Measurements from ENCODE around the gene R3HDM2. TPM values are rescaled to one million over a fixed set of nuclear protein-coding genes. Genes with fewer than 3 reads are reported as not detected.
A peak's percentile ranks its signal among the peaks of the same experiment; 100 is the strongest.
"Not testable (repeated sequence)": the region's sequence is repeated elsewhere in the genome, so short reads cannot be mapped to it uniquely, and the experiment has no call there.

Gene R3HDM2
- total RNA-seq, 1 donor from 2014 or later, result 17.1 TPM

DNA sequence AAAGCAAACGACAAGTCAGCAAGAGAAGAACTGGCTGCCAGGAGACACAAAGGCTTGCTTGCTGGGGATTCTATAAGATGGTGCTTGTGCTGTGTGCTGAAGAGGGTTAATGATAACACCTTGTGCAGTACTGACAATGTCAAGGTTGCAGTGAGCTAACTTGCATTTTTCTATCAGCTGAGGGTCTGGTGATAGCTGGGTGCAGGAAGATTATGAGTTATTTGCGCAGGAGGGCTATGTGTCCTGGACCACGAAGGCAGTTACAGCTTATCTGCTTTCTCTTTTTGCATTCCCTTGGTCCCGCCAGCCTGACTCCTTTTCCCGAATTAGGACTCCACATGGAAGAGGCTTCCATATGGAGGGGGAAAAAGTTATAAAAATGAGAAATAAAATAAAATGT, 42.4 kb downstream of the R3HDM2 start:
- no peak for DNase-seq (ENCODE audit: low spot score in 2 of 2)
- FAIRE-seq, result no peak

GRCh38 chr12:57386187-57386720, 44.6 kb downstream of the R3HDM2 start:
- DNase-seq (ENCODE audit: low spot score in 2 of 2), result no peak
- no peak for FAIRE-seq

DNA sequence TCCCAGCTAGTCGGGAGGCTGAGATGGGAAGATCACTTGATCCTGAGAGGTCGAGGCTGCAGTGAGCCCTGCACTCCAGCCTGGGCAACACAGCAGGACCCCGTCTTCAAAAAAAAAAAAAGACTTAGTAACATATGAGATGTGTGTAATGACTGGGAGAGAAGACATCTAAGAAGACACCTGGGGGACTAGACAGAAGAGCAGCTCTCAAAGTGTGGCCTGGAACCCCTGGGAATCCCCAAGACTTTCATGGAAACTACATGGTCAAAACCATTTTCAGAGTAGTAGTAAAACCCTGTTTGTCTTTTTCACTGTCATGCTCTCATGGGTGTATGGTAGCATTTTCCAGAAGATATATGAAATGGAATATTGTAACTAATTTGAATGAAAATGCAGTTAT, 45.3 kb downstream of the R3HDM2 start:
- FAIRE-seq, result no peak
- DNase-seq (ENCODE audit: low spot score in 2 of 2), result no peak

- no peak for FAIRE-seq
- no peak for DNase-seq (ENCODE audit: low spot score in 2 of 2)
These were observed 46.4 kb downstream of the R3HDM2 start for GRCh38 chr12:57384478-57384877.

DNA sequence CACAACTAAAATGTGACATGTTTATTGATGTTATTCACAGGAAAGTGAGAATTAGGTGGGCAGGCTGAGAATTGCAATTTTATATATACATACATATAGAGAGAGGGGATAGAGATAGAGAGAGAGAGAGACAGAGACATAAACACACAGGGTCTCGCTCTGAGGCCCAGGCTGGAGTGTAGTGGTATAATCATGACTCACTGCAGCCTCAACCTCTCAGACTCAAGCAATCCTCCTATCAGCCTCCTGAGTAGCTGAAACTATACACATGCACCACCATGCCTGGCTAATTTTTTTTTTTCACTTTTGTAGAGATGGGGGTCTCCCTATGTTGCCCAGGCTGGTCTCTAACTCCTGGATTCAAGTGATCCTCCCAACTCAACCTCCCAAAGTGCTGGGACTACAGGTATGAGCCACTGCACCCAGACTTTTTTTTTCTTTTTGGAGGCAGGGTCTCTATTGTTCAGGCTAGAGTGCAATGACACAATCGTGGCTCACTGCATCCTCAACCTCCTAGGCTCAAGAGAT, 49.1 kb downstream of the R3HDM2 start:
- no peak for DNase-seq (ENCODE audit: low spot score in 2 of 2)
- FAIRE-seq, result no peak

GRCh38 chr12:57380300-57380699, 50.5 kb downstream of the R3HDM2 start:
- no peak for DNase-seq (ENCODE audit: low spot score in 2 of 2)
- no peak for FAIRE-seq

- no peak for FAIRE-seq
- no peak for DNase-seq (ENCODE audit: low spot score in 2 of 2)
These were observed 53.6 kb downstream of the R3HDM2 start for GRCh38 chr12:57377103-57377840.

DNA sequence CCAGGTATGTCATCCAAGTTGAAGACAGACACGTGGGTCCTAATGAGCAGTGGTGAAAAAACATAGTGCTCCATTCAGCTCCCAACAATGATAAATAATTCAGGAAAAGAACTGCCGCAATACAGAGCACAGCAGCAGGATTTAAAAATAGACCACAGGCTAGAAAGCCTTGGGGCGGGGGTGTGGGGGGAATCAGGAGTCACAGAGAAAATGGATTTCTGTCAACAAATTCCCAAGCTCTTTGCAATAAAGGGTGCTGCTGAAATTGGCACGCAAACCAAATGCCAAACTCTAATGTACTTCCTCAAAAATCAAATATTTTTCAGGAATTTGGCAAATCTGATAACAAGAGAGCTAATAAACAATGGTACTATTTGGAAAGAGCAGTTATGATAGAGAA, 58.6 kb downstream of the R3HDM2 start:
- DNase-seq (ENCODE audit: low spot score in 2 of 2), result peak in 1 of 2 donors; percentile 24
- FAIRE-seq, result no peak

DNA sequence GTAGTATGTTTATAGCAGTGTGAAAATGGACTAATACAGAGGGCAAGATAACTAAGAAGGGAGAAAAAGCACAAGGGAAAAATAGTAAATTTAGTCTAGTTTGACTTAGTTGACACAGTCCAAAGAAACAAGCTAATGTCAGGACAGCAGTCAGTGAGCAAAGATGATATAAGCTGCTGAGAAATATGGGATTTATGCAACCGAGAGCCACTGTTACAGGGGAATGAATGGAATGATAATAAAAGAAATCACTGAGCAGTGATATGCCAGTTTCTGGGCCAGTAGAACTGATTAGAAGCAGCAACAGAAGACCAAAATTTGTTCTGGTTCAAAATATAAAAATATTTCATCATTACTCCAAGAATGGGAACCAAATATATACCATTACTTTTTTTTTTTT, 60.1 kb downstream of the R3HDM2 start:
- DNase-seq (ENCODE audit: low spot score in 2 of 2) (no peak), FAIRE-seq (no peak)

- FAIRE-seq, result no peak
- DNase-seq (ENCODE audit: low spot score in 2 of 2), result no peak
These were observed 60.8 kb downstream of the R3HDM2 start for GRCh38 chr12:57370072-57370471.

GRCh38 chr12:57369202-57369601, 61.6 kb downstream of the R3HDM2 start:
- no peak for DNase-seq (ENCODE audit: low spot score in 2 of 2)

DNA sequence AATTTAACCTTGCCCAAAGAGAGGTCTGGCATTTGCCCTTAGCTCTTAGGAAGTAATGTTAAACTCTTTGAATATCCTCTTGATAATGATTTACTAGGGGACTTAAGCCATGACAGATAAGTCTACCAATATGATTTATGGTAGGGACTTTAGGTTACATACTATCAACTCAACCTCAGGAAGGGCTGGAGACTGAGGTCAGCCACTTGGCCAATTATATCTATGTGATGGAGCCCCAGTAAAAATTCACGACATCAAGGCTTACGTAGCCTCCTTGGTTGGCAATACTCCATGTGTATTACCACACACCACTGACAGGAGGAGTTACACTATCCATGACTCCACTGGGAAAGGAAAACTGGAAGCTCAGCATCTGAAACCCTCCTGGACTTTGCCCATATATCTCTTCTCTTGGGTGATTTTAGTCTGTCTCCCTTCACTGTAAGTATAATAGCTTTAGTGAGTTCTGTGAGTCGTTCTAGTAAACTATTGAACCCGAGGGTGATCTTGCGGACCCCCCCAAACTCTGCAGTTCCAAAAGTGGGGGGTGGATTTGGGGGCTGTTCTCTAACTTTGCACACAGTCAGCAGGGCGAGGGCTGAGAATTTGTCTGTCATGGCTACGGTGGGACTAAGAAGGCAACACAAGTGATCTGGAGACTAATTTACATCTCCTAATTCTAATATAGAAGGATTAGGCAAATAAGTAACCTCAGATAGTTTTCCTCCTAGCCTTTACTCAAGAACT, 62.3 kb downstream of the R3HDM2 start:
- DNase-seq (ENCODE audit: low spot score in 2 of 2) (no peak), FAIRE-seq (no peak)

More at GRCh38 chr12:57369202-57369601, 61.6 kb downstream of the R3HDM2 start:
- FAIRE-seq, result no peak

DNA sequence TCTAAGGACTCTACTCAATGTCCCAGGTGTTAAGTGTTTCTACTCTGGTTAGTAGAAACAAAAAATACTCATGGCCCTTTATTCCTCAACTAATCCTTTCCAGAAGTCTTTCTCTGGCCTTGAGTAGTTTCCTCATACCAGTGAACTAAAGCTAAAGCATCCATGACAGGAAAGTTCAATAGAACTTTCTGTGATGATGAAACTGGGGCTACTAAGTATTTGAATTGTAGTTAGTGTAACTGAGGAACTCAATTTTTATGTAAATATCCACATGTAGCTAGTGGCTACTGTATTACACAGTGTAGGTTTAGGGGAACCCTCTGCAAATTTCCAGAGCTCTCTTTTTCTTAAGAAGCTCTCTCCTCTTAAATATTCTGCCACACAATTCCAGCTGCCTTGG, 63.7 kb downstream of the R3HDM2 start:
- FAIRE-seq (no peak), DNase-seq (ENCODE audit: low spot score in 2 of 2) (no peak)

DNA sequence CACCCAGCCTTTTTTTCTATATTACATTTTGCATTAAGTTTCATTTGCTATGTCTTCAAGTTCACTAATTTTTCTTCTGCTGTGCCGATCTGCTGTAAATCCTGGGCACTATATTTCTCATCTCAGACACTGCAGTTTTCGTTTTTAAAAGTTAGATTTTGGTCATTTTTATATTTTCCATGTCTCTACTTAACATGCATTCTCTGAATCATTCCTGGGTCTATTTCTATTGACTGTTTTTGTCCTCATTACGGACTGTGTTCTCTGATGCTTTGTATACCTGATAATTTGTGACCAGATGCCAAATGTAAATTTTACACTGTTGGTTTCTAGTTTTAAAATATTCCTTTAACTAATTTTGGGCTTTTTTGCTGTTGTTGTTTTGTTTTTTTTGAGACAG, 64.5 kb downstream of the R3HDM2 start:
- FAIRE-seq, result no peak

GRCh38 chr12:57364156-57364555, 66.7 kb downstream of the R3HDM2 start:
- not testable (repeated sequence) for DNase-seq (ENCODE audit: low spot score in 2 of 2); FAIRE-seq

More for the DNA sequence above, 64.5 kb downstream of the R3HDM2 start:
- DNase-seq (ENCODE audit: low spot score in 2 of 2), result no peak

- DNase-seq (ENCODE audit: low spot score in 2 of 2), result no peak
- FAIRE-seq, result no peak
These were observed 70.4 kb downstream of the R3HDM2 start for GRCh38 chr12:57360468-57360867.

DNA sequence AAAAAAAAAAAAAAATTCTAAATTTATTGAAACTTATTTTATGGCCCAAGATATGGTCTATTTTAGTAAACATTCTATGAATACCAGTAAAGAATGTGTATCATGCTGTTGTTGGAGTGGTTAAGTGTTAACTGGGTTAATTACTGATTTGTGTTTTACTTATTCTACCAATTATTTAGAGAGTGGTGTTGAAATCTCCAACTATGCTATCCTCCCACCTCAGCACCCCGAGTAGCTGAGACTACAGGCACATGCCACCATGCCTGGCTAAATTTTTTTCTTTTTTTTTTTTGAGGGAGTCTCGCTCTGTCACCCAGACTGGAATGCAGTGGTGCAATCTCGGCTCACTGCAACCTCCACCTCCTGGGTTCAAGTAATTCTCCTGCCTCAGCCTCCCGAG, 72.2 kb downstream of the R3HDM2 start:
- no peak for FAIRE-seq
- DNase-seq (ENCODE audit: low spot score in 2 of 2), result no peak

GRCh38 chr12:57355734-57356133, 75.1 kb downstream of the R3HDM2 start:
- DNase-seq (ENCODE audit: low spot score in 2 of 2) (no peak), FAIRE-seq (no peak)

GRCh38 chr12:57352166-57352565, 78.7 kb downstream of the R3HDM2 start:
- FAIRE-seq (no peak), DNase-seq (ENCODE audit: low spot score in 2 of 2) (no peak)

GRCh38 chr12:57347284-57347683, 83.6 kb downstream of the R3HDM2 start:
- FAIRE-seq, result no peak
- no peak for DNase-seq (ENCODE audit: low spot score in 2 of 2)

GRCh38 chr12:57343703-57344378, 87.0 kb downstream of the R3HDM2 start:
- no peak for DNase-seq (ENCODE audit: low spot score in 2 of 2)
- no peak for FAIRE-seq

Data from frontal cortex (tissue), 4 donors.